GM19035 (cell line): Measurements from ENCODE around the gene STAT5B.
A peak's percentile ranks its signal among the peaks of the same experiment; 100 is the strongest.
"Not testable (repeated sequence)": the region's sequence is repeated elsewhere in the genome, so short reads cannot be mapped to it uniquely, and the experiment has no call there.

Experiments used
- ATAC-seq: cut with Tn5 transposase; IDR thresholded peaks from one replicate; pipeline ENCODE4 v1.9.1; 2021; ENCODE audit not compliant: unreplicated experiment

The STAT5B gene

GRCh38 chr17:42200706-42201457 lies 75.3 kb downstream of the STAT5B start:
- ATAC-seq = no peak

DNA sequence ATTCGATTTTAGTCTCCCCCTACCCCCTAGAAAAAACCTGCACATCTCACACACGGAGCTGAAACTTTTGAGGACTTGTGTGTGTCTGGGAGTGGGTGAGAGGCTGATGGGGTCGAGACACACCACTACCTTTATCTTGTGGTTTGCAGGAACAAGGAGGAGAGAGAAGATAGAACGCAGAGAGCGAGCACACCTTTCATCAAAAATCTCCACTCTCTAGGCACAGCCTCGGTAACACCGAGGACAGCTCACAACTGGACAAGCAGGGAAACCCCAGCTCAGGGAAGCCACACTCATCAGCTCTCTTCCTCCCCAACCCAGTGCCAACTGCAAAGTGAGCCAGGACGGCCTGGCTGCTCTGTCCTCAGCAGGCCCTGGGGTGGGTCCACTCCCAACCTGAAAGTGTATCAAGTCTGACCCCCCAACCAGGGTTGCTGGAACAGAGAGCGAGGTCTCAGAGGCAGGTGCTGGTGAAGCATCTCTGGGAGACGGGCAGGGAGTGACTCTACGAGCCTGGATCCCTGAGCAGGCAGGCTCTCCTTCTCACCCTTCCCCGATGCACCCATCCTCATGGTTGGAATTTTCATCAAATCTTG lies 76.7 kb downstream of the STAT5B start:
- ATAC-seq = no peak

- ATAC-seq = no peak
These were observed 77.3 kb downstream of the STAT5B start for GRCh38 chr17:42198897-42199296.

- ATAC-seq = no peak
These were observed 78.5 kb downstream of the STAT5B start for GRCh38 chr17:42197564-42198156.

DNA sequence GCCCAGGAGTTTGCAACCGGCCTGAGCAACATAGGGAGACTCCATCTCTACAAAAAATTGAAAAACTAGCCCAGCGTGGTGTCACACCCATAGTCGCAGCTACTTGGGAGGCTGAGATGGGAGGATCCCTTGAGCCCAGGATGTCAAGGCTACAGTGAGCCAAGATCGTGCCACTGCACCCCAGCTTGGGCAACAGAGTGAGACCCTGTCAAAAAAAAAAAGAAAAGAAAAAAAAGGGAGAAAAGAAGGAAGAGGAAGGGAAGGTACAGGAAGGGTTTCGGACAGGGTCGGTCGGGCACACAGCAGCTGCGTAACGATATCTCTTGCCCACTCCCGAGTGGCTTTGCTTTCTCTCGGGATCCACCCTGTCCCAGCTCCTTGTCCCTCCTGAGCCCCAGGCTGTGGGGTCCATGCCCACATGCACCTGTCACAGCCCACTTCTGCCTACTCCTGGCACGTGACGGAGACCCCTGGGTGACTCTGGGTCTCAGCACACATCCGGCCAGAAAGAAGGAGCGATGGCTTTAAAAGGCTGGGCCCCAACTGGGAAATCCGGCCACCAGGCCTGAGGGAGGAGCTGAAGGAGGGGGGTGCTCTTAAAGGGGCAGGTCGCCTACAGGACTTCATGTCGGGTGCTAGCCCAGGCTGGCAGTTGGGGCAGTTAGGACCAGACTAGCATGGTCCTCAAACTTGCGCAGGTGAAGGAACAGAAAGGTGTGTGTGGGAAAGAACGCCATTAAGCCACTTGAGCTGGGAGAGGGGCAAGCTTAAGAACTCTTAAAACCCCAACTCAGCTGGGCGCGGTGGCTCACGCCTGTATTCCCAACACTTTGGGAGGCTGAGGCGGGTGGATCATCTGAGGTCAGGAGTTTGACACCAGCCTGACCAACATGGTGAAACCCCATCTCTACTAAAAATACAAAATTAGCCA lies 82.0 kb downstream of the STAT5B start, which contains the start of gene GHDC:
TSS of gene GHDC (minus strand) at position 526 of the 931 bp plus-strand sequence. CDS start 913 bp downstream, outside the sequence.
- ATAC-seq = peak; percentile 93

- ATAC-seq = no peak
These were observed 82.8 kb downstream of the STAT5B start for GRCh38 chr17:42193216-42193968.

GRCh38 chr17:42192189-42193126 lies 83.7 kb downstream of the STAT5B start:
- ATAC-seq = no peak

DNA sequence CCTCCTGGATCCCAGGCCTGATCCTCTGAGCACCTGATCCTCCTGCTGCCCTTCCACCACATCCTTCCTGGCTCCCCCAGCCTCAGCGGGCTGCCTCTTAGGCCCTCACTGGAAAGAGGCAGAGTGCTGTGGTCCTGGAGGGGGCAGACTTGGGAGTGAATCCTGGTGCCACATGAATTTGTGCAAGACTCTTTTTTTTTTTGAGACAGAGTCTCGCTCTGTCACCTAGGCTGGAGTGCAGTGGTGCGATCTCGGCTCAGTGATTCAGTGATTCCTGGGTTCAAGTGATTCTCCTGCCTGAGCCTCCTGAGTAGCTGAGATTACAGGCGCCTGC lies 84.9 kb downstream of the STAT5B start:
- ATAC-seq = no peak

- ATAC-seq = no peak
These were observed 85.5 kb downstream of the STAT5B start for GRCh38 chr17:42190491-42191274.

- ATAC-seq = no peak
These were observed 86.6 kb downstream of the STAT5B start for GRCh38 chr17:42189651-42189965.

GRCh38 chr17:42188749-42189650 lies 87.2 kb downstream of the STAT5B start:
- no peak for ATAC-seq

DNA sequence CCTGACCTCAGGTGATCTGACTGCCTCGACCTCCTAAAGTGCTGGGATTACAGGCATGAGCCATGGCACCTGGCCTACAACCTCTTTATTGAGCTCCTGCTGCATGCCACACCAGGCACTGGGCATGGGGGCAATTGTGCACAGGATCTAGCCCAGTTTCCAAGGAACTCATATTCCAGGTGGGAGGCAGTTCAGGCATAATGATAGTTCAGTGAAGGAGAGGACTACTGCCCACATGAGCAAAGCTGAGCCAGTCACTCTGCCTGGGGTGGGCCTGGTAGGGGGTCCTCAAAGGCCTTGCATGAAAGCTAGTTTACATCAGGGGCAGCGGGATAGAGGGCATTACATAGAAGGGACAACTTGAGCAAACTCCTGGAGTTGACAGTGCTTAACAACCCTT lies 88.4 kb downstream of the STAT5B start:
- no peak for ATAC-seq

- ATAC-seq = not testable (repeated sequence)
These were observed 90.0 kb downstream of the STAT5B start for GRCh38 chr17:42186191-42186590.

DNA sequence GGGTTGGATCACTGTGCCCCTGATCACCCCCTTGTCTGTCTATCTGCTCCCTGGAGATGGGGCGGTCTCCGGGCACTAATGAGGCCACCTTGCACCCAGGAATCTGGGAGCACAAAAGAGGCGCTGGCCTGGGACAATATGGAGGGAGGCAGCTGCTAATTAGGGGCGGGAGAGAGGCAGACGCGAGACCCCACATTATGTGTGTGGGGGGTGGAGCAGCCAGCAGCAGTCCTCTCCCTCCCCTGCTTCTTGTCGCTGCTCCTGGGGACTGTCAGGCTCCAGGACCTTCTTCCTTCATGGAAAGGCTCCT lies 90.6 kb downstream of the STAT5B start:
- ATAC-seq = no peak

DNA sequence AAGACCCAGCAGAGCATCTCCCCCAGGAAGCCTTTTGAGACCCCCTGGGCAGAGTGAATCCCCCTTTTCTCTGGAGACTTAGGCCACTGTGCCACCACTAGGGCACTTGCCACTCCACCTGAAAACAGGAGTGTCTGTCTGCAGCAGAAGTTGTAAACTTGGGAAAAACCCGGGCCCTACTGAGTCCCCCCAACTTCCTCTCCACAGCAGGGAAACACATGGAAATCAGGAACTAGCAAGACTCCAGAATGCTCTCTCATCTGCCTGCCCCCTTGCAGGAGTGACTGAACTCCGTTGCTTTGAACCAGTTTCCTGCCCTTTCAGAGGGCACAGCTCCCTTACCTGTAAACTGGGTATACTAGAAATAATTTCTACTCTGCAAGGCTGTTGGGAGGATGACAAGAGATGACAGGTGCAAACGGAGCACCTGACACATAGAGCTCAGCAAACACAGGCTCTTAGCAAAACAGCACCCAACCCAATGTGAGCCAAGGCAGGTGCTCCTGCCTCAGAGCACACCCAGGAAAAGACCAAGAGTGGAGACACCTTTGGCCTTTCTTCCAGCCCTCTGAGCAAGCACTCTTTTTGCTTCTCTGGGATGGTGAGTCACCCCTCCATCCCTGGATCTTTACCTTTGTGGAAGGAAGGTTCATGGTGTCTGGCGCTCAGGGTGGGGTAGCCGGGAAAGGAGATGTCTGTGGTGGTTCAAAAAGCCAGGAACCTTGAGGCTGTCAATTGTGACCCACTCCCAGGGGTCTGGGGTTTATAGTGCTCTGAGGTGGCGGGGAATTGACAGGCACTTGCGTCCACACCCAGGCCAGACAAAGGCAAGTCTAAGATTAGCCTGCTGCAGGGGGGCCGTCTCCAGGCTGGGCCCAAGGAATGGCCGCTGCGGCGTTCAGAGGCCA lies 91.2 kb downstream of the STAT5B start, which contains the start of gene HCRT:
TSS of gene HCRT (minus strand) at position 740 of the 908 bp plus-strand sequence. CDS start at position 653, 87 bp downstream.
- no peak for ATAC-seq

GRCh38 chr17:42183741-42184711 lies 92.2 kb downstream of the STAT5B start:
- peak; percentile 54 for ATAC-seq
